HG03457 (cell line): ENCODE results near the gene NARF.
A peak's percentile ranks its signal among the peaks of the same experiment; 100 is the strongest.
"Not testable (repeated sequence)": the region's sequence is repeated elsewhere in the genome, so short reads cannot be mapped to it uniquely, and the experiment has no call there.

ENCODE experiments used
- ATAC-seq: cut with Tn5 transposase; IDR thresholded peaks from one replicate; pipeline ENCODE4 v1.9.1; 2021; ENCODE audit warnings: moderate number of reproducible peaks; ENCODE audit not compliant: unreplicated experiment

Gene NARF

GRCh38 chr17:82445542-82445941 is 13.0 kb upstream of the NARF start:
- ATAC-seq = no peak

- ATAC-seq = no peak
Observed at GRCh38 chr17:82446124-82446523, 12.4 kb upstream of the NARF start.

GRCh38 chr17:82446649-82447048 is 11.9 kb upstream of the NARF start:
- ATAC-seq = no peak

- ATAC-seq = no peak
Observed at GRCh38 chr17:82447876-82448275, 10.7 kb upstream of the NARF start.

- peak; percentile 37 for ATAC-seq
Observed at GRCh38 chr17:82449131-82449882, 9.2 kb upstream of the NARF start.

- ATAC-seq = peak; percentile 10
Observed at GRCh38 chr17:82449883-82450356, 8.6 kb upstream of the NARF start.

GRCh38 chr17:82450357-82451106 is 8.0 kb upstream of the NARF start, which contains the start of gene CYBC1:
Gene CYBC1, minus strand, starts transcription at chr17:82450752. Its CDS starts 1,498 bp downstream, at chr17:82449254.
- peak; percentile 46 for ATAC-seq

GRCh38 chr17:82452162-82452561 is 6.4 kb upstream of the NARF start:
- no peak for ATAC-seq

- ATAC-seq = not testable (repeated sequence)
Observed at GRCh38 chr17:82453151-82453550, 5.4 kb upstream of the NARF start.

- ATAC-seq = not testable (repeated sequence)
Observed at GRCh38 chr17:82453706-82454105, 4.8 kb upstream of the NARF start.

GRCh38 chr17:82457073-82457928 is 1.2 kb upstream of the NARF start:
- peak; percentile 0 for ATAC-seq

- no peak for ATAC-seq
Observed at GRCh38 chr17:82457929-82458178, 687 bp upstream of the NARF start.

- no peak for ATAC-seq
Observed at GRCh38 chr17:82458885-82459424, 414 bp downstream of the NARF start.

- ATAC-seq = not testable (repeated sequence)
Observed at GRCh38 chr17:82459936-82460335, 1.4 kb downstream of the NARF start.

GRCh38 chr17:82461827-82462524 is 3.4 kb downstream of the NARF start:
- no peak for ATAC-seq

GRCh38 chr17:82463391-82463790 is 4.8 kb downstream of the NARF start:
- no peak for ATAC-seq

- ATAC-seq = no peak
Observed at GRCh38 chr17:82463925-82464566, 5.5 kb downstream of the NARF start.

GRCh38 chr17:82464567-82464929 is 6.0 kb downstream of the NARF start:
- no peak for ATAC-seq

- ATAC-seq = no peak
Observed at GRCh38 chr17:82465023-82465603, 6.6 kb downstream of the NARF start.

- ATAC-seq = no peak
Observed at GRCh38 chr17:82468692-82469091, 10.2 kb downstream of the NARF start.
